ENCODE results near the gene XPC. TPM values are rescaled to one million over a fixed set of nuclear protein-coding genes. Genes with fewer than 3 reads are reported as not detected.
A peak's percentile ranks its signal among the peaks of the same experiment; 100 is the strongest.

The XPC gene
- polyA plus RNA-seq, 3 donors = 13.4 to 22.0 (median 15.5) TPM

DNA sequence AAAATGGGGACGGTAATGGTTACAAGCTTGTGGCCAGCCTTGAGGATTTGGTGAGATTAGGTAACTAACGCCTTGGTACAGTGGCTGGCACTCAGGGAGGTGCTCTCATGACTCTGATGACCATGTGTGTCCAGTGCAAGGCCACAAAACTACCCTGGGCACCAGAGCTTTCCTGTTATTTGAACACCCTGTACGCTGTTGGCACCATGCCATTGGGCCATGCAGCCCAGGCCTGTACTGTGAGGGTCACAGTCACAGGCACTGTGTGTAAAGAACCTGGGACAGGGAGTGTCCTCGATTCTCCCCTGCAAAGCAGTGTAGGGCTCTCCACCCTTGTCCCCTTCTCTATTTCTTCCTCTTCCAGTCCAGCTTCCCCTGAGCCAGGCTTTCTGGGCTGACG is 47.3 kb downstream of the XPC start:
- Mint-ChIP-seq H3K36me3 (peaks cover 81 to 92% of the 10 kb centered on the region in 2 donors), H3K9me3 (no peaks in the 10 kb centered on the region), H3K4me1 (peaks cover 21% of the 10 kb centered on the region), H3K27ac (peak overlapping the region in 1 of 7 donors; percentile 2), H3K4me3 (no peak overlapping the region), H3K27me3 (ENCODE audit: low read depth in 3 of 3) (peaks cover 1 to 2% (median 2%) of the 10 kb centered on the region in 3 donors)
- WGBS (ENCODE audit: insufficient coverage) = 80% methylated on average over 2 of the region's 5 CpGs
- H2AFZ ChIP-seq (ENCODE audit: insufficient read depth, low read depth, low read length, poor library complexity, severe bottlenecking) = no peak overlapping the region
- H3K27me3 ChIP-seq (ENCODE audit: control insufficient read depth in 2 of 2, insufficient read depth in 2 of 2, low read length in 2 of 2) = no peaks in the 10 kb centered on the region
- peaks cover 67 to 90% of the 10 kb centered on the region in 2 donors for H3K36me3 ChIP-seq (replicated peaks in 1 of 2; ENCODE audit: control insufficient read depth in 1 of 2, insufficient read depth in 2 of 2, low read length in 2 of 2)
- no peak overlapping the region for H3K9ac ChIP-seq (ENCODE audit: insufficient read depth, low read length, poor library complexity, severe bottlenecking)
- no peak for DNase-seq
- no peak overlapping the region for H3K4me3 ChIP-seq (replicated peaks in 1 of 3; ENCODE audit: low read depth in 2 of 3, low read length in 3 of 3)
- TF ChIP-seq, protein P1, sequence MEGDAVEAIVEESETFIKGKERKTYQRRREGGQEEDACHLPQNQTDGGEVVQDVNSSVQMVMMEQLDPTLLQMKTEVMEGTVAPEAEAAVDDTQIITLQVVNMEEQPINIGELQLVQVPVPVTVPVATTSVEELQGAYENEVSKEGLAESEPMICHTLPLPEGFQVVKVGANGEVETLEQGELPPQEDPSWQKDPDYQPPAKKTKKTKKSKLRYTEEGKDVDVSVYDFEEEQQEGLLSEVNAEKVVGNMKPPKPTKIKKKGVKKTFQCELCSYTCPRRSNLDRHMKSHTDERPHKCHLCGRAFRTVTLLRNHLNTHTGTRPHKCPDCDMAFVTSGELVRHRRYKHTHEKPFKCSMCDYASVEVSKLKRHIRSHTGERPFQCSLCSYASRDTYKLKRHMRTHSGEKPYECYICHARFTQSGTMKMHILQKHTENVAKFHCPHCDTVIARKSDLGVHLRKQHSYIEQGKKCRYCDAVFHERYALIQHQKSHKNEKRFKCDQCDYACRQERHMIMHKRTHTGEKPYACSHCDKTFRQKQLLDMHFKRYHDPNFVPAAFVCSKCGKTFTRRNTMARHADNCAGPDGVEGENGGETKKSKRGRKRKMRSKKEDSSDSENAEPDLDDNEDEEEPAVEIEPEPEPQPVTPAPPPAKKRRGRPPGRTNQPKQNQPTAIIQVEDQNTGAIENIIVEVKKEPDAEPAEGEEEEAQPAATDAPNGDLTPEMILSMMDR (IDR thresholded peaks at IDR 0.05) = no peak
- no peak overlapping the region for H3K4me2 ChIP-seq (replicated peaks; ENCODE audit: extremely low read depth, low read length, poor library complexity, severe bottlenecking)
- H3K9me3 ChIP-seq (replicated peaks in 1 of 2; ENCODE audit: control insufficient read depth in 1 of 2, insufficient read depth in 1 of 2, low read length in 2 of 2) = no peaks in the 10 kb centered on the region
- H3K27ac ChIP-seq (ENCODE audit: low read depth in 1 of 2, low read length in 2 of 2) = peak overlapping the region in 1 of 2 donors; percentile 8
- intact Hi-C loops (cut with micrococcal nuclease) = no loop called here
- peaks cover 7% of the 10 kb centered on the region in 2 donors for H3K4me1 ChIP-seq (ENCODE audit: control insufficient read depth in 1 of 2, insufficient read depth in 2 of 2, low read length in 2 of 2)
- peaks cover 29% of the 10 kb centered on the region for H3K79me2 ChIP-seq (ENCODE audit: insufficient read depth, low read length)
- H4K20me1 ChIP-seq (ENCODE audit: insufficient read depth, low read length) = peaks cover 36% of the 10 kb centered on the region

DNA sequence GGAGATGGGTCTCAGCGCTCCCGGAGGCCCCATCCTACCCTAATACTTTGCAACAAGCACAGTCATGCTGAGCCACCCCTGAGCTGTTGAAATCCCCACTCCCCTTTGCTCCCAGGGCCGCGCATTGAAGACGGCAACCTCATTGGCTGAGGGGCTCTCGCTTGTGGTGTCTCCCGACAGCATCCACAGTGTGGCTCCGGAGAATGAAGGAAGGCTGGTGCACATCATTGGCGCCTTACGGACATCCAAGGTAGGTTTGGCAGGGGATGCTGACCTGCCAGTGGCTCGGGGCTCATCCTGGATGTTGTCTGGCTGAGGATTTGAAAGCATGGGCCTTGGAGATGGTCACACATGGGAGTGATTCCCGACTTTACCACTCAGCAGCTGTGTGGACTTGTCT is 47.7 kb downstream of the XPC start:
- Histone ChIP-seq H3K4me2 (replicated peaks; ENCODE audit: extremely low read depth, low read length, poor library complexity, severe bottlenecking) (no peak overlapping the region), H3K27ac (ENCODE audit: low read depth in 1 of 2, low read length in 2 of 2) (peak overlapping the region in 1 of 2 donors; percentile 8), H3K4me1 (ENCODE audit: control insufficient read depth in 1 of 2, insufficient read depth in 2 of 2, low read length in 2 of 2) (peaks cover 12% of the 10 kb centered on the region in 2 donors), H3K27me3 (ENCODE audit: control insufficient read depth in 2 of 2, insufficient read depth in 2 of 2, low read length in 2 of 2) (no peaks in the 10 kb centered on the region), H3K9ac (ENCODE audit: insufficient read depth, low read length, poor library complexity, severe bottlenecking) (no peak overlapping the region), H3K4me3 (replicated peaks in 1 of 3; ENCODE audit: low read depth in 2 of 3, low read length in 3 of 3) (no peak overlapping the region), H4K20me1 (ENCODE audit: insufficient read depth, low read length) (peaks cover 41% of the 10 kb centered on the region), H2AFZ (ENCODE audit: insufficient read depth, low read depth, low read length, poor library complexity, severe bottlenecking) (no peak overlapping the region), H3K79me2 (ENCODE audit: insufficient read depth, low read length) (peaks cover 33% of the 10 kb centered on the region), H3K36me3 (replicated peaks in 1 of 2; ENCODE audit: control insufficient read depth in 1 of 2, insufficient read depth in 2 of 2, low read length in 2 of 2) (peaks cover 63 to 85% of the 10 kb centered on the region in 2 donors), H3K9me3 (replicated peaks in 1 of 2; ENCODE audit: control insufficient read depth in 1 of 2, insufficient read depth in 1 of 2, low read length in 2 of 2) (no peaks in the 10 kb centered on the region)
- H3K36me3 Mint-ChIP-seq = peaks cover 77 to 87% of the 10 kb centered on the region in 2 donors
- DNase-seq = no peak
- TF ChIP-seq, protein P1 (IDR thresholded peaks at IDR 0.05) = no peak
- H3K27ac Mint-ChIP-seq = peak overlapping the region in 1 of 7 donors; percentile 15
- intact Hi-C loops (cut with micrococcal nuclease) = no loop called here
- peaks cover 1 to 2% (median 2%) of the 10 kb centered on the region in 3 donors for H3K27me3 Mint-ChIP-seq (ENCODE audit: low read depth in 3 of 3)
- no peak overlapping the region for H3K4me3 Mint-ChIP-seq
- no peaks in the 10 kb centered on the region for H3K9me3 Mint-ChIP-seq
- H3K4me1 Mint-ChIP-seq = peaks cover 25% of the 10 kb centered on the region
- WGBS (ENCODE audit: insufficient coverage) = 99% methylated on average over 10 of the region's 12 CpGs

Data from CD14-positive monocyte (primary cell).